SK-N-DZ (cell line): ENCODE measurements around the gene MYO7B.

Source experiments
- DNase-seq: peaks from one replicate; pipeline ENCODE4 v3.0.0-alpha.2; 2015; ENCODE audit warnings: low spot score

Gene MYO7B

DNA sequence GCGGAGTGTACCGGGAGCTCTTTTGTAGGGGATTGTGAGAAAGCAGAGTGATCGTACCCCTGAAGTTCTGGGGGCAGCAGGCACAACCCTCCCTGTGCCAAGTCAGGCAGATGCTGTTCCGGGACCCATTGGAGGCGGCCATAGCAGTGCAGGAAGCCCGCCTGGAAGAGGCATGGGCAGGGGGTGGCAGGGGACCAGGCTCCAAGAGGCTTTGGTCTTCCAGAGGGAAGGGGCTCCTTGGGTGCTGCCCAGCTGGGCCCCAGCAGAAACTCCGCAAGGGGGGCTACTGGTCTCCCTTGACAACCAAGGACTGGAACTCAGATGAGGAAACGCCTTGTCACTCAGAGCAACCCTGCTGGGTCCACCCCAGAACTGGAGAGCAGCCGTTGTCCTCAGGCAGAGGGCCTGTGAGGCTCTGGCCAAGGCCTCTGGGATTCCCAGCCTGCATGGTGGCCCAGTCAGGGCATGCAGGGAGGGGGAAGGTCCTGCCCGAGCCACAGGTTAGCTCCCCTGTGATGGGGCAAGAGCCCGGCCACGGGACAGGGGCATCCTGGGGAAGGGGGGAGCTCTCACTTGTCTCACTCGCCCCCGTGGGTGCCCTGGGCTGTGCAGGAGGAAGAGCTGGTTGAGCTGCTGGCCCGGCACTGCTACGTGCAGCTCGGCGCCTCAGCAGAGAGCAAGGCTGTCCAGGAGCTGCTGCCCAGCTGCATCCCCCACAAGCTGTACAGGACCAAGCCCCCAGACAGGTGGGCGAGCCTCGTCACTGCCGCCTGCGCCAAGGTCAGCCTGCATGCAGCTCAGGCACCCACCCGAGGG, 89.5 kb downstream of the MYO7B start:
- no peak for DNase-seq

DNA sequence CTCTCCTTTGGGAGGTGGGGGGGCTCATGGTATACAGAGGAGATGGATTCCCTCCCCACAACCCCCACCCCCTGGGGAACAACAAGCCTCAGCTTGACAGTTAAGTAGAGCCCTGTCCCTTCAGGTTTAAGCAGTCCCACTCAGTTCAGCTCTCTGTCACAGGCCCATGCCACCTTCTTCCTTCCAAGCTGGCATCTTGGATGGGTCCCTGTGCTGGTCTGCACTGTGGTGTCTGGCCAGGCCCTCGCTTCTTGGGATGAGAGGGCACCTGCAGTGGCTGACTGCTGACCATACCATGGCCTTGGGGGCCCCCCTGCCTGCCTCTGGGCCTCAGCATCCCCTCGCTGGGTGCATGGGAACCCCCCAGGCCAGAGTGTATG, 90.1 kb downstream of the MYO7B start:
- no peak for DNase-seq

DNA sequence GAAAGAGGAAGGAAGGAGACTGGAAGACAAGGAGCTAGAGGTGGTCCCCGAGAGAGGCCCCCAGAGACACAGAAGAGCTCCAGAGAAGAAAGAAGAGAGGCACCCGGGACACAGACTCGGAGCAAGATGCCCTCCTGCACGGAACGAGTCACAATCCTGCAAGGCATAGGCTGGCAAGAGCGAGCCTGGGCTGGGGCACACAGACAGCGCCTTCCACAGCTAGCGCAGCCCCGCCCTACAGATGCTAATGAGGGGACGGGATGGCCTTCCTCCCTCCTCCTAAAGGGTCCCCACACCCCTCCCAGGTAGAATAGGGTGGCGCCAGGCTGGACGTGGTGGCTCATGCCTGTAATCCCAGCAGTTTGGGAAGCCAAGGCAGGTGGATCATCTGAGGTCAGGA, 90.7 kb downstream of the MYO7B start:
- DNase-seq = no peak

DNA sequence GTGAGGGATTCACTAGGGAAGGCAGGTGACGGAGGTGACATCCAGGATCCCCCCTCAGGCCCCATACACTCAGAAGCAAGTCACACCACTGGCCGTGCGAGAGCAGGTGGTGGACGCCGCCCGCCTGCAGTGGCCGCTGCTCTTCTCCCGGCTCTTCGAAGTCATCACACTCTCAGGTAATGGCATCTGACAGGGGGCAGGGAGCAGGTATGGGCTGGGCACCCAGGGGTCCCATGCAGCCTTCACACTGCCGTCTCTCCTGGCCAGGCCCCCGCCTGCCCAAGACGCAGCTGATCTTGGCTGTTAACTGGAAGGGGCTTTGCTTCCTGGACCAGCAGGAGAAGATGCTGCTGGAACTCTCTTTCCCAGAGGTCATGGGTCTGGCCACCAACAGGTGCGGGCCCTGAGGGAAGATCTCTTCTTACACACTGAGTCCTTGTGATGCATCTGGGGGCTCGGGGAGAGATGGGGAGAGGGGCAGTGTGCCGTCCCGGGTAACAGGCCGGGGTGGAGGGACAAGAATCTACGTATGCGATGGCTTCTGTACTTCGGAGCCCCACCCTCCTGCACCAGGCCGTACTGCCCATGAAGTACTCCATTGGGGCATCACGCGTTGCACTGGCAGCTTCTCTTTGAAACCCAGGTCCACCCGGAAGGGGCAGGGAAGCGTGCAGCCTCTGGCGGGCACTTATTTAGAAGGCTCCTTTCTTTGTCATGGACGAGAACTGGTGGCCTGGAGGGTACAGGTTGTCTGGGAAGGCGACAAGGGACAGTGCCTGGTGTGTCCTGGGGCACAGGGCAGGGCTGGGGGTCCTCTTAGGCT, 91.6 kb downstream of the MYO7B start:
- no peak for DNase-seq

DNA sequence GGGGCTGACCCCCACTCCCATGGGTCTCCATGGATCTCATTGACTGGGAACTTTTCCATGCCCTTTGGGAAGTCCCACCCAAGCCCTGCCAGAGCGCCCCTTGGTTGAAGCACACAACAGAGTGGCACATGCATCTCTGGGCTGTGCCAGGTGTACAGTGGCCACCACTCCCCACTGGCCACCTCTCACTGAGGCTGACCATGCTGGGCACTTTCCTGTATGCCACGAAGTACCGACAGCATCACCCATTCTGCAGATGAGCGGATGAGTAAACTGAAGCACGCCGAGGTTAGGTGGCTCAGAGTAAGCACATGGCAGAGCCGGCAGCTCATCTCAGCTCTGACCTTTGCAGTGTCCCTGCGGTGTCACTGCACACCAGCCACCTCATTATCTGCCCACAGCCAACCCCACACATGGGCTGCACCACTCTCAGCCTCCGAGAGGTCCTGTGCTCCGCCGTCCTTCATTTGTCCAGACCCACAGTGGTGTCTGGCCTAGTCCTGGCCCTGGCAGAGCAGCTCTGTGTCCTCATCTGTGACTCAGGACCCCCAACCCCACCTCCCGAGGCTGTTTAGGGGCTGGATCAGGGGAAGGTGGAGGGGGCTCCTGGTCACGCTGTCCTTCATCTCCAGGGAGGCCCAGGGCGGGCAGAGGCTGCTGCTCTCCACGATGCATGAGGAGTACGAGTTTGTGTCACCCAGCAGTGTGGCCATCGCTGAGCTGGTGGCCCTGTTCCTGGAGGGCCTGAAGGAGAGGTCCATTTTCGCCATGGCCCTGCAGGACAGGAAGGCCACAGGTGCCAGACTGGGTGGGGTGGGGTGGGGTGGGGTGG, 92.5 kb downstream of the MYO7B start:
- no peak for DNase-seq

DNA sequence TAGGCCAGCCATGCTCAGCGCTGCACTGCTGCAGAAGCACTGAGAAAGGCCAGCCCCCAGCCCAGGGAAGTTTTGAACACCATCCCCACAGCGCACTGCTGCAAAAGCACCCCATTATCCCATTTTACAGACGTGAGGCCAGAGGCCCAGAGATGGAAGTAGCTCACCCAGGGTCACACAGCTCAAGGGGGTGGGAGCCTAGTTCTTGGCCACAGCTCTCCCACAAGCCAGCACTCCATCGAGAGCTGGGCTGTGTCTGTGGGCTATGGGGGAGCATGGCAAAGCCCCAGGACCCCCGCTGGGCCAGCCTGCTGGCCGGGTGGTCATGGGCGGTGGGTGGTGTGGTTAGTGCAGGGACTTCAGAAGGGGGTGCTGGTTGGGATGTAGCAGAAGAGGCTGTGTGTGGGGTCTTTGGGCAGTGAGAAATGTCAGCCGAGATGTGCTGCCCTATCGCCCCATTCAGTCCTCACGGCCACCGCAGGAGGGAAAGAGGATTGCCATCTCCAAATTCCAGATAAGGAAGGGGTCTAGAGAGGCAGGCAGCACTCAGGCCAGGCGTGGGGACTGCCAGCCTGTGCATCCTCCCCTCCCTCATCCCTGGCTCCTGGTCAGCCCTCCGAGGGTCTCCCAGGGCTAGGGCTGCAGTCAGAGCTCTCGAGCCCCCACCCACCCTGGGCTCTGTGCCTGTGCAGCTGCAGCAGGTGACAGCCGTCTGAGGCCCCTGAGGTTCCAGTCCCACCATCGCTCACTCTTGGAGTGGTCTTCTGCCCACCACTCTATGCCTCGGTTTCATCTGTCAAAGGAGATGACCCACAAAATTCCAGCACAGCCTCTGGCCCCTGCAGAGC, 93.5 kb downstream of the MYO7B start:
- DNase-seq = no peak

DNA sequence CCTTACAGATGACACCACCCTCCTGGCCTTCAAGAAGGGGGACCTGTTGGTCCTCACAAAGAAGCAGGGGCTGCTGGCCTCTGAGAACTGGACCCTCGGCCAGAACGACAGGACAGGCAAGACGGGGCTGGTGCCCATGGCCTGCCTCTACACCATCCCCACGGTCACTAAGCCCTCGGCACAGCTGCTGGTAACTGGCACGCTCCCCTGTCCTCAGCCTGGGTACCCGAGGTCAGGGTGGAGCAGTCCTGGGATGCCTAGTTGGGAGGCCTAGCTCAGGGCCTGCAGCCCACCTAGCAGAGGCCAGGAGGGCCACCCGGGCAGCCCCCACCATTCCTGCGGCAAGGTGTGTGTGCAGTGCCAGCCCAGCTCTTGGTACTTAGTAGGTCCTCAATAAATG, 94.2 kb downstream of the MYO7B start:
- DNase-seq = no peak

DNA sequence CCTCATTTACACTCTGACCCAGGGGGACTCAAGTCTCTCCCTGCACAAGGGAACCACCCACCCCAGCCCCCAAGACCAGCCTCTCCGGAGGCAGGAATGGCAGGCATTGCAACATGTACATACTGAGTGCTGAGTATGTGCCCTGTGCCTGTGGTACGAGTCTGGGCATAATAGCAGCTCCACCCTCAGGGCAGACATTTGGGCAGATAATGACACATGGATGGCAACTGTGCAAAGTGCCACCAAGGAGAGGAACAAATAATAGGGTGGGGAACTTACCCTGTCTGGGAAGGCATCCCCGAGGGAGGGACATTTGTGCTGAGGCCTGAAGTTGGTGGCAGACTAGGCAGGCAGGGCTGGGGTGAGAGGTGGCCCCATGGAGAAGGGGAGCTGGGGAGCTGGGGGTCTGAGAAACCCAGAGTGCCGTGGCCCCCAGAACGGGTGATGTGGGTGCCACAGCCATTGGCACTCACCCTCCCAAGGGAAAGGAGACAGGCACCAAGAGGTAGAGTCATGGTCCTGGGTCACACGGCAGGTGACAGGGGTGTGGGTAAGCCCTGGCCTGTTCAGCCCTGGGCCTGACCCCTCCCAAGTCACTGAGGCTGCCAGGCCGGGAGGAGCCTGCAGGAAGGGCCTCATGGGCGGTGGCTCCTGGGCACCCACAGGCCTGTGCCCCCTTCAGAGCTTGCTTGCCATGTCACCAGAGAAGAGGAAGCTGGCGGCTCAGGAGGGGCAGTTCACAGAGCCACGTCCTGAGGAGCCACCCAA, 94.8 kb downstream of the MYO7B start:
- DNase-seq = no peak

DNA sequence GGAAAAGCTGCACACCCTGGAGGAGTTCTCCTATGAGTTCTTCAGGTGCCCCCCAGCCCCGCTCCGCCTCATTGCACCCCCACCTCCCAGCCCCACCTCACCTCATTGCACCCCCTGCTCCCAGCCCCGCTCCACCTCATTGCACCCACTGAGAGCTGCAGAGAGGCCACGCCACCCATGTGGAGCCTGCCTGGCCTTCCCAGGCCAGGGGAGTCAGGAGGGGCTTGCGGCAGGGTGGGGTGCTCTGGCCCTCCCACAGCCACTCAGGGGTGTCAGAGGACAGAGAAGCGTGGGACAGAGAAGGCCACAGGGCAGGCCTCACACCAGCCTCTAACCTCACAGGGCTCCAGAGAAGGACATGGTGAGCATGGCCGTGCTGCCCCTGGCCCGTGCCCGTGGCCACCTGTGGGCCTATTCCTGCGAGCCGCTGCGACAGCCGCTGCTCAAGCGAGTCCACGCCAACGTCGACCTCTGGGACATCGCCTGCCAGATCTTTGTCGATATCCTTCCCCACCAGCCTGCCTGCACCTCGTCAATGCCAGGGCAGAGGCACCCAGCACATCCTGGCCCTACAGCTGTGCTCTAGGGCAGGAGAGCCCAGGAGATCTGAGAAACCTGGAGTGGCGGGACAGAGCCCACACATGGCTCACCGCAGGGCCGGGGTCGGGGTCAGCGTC, 95.5 kb downstream of the MYO7B start:
- DNase-seq = no peak

DNA sequence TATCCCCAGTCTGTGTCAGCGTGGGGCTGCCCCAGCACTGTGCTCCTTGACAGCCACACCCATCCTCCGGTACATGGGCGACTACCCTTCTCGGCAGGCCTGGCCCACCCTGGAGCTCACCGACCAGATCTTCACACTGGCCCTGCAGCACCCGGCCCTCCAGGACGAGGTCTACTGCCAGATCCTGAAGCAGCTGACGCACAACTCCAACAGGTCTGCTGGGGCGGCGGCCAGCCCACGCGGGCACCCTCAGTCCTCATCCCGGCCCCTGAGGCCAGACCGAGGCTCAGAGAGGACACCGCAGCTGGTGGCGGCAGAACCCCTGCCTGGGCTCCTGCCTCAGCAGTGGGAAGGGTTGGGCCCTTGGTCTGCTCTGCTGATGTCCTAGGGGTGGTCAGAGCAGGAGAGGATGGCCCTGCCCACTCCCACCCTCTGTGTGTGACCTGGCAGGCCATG, 96.1 kb downstream of the MYO7B start:
- DNase-seq = no peak

DNA sequence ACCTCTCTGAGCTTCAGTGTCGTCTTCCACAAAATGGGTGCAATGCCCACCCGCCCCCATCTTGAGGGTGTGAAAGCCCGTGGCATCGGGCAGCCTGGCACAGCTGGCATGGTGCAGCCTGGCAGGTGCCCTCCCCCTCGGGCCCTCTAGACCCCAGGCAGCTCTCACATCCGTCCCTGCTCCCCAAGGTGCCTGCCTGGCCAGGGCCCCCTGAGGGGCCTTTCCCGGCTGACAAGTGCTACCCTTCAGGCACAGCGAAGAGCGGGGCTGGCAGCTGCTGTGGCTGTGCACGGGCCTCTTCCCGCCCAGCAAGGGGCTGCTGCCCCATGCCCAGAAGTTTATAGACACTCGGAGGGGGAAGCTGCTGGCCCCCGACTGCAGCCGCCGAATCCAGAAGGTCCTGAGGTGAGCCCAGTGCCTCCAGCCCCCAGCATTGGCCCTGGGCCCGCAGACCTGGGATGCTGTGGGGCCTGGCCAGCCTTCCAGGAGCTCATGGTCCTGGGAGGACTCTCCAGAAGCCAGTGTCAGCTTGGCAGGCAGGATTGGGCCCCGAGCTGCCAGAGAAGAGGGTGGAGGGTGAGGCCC, 96.6 kb downstream of the MYO7B start:
- DNase-seq = no peak

DNA sequence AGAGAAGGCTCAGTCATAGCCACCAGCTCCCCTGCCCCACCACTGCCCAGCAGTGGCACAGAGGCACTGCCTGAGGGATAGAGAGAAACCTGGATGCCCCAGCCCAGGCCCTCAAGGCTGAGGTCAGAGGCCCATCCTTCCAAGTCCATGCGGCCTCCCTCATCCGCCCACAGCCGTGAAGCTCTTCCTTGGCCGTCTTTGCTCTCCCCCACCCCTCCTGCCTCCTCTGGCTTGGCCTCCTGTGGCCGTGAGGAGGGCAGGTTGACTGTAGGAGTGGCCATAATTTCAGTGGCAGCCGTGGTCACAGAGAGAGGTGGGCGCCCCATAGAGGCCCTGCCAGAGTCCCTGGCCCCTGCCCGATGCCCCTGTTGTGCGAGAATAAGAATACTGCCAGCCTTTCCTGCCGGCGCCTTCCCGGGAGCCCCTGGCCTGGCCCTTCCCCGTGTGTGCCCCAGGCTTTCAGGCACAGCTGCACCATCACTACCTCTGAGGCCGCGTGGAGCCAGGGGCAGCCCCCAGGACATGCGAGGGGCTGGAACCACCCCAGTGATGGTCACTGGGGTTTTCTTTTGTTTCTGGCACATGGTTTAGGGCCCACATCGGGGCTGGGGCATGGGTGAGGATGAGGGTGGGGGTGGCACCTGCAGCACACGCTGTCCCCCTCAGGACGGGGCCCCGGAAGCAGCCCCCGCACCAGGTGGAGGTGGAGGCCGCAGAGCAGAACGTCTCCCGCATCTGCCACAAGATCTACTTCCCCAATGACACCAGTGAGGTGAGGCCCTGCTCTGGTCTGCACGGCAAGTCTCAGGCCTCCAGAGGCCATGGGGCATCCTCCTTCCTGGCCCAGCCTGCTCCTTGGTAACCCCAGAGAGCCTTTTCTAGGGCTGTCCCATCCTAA, 97.4 kb downstream of the MYO7B start:
- no peak for DNase-seq

DNA sequence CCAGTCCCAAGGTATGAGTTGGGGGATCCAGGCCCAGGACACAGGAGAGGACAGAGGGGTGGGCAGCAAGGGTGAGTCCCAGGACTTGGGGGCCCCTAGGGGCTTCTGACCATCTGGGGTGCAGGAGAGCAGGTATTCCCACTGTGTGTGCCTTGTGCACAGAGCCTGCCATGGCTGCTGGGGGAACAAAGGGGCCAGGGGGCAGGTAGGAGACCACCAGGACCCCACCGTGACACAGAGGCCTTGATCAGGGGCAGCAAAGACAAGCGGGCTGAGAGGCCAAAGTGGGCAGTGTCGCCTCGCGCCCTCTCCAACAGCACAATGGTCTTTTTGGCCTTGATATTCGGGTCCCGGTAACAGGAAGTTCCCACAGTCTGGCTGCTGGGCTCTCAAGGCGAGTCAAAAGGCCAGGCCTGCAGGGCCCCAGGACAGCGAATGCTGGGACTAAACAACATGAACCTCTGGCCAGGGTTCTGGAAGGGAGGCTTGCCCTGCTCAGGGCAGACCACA, 98.1 kb downstream of the MYO7B start:
- DNase-seq = no peak

DNA sequence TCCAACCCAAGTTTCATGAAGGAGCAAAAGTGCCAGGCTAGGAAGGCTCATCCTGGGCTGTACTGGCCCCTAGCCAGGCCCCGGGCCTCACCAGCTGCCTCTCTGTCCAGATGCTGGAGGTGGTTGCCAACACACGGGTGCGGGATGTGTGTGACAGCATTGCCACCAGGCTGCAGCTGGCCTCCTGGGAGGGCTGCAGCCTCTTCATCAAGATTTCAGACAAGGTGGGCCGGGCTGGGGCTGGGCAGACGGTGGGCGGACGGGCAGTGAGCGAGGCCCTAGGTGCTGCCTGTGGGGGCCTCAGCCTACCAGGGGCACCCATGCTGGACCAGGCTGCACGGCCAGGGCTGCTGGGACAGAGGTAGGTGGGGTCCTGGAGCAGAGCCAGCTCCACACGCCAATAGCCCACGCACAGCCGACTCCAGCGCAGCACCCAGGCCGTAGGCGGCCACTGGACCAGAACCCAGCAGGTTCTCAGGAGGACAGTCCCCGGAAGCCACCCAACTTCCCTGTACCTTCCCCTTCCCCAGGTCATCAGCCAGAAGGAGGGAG, 98.7 kb downstream of the MYO7B start:
- DNase-seq = no peak

DNA sequence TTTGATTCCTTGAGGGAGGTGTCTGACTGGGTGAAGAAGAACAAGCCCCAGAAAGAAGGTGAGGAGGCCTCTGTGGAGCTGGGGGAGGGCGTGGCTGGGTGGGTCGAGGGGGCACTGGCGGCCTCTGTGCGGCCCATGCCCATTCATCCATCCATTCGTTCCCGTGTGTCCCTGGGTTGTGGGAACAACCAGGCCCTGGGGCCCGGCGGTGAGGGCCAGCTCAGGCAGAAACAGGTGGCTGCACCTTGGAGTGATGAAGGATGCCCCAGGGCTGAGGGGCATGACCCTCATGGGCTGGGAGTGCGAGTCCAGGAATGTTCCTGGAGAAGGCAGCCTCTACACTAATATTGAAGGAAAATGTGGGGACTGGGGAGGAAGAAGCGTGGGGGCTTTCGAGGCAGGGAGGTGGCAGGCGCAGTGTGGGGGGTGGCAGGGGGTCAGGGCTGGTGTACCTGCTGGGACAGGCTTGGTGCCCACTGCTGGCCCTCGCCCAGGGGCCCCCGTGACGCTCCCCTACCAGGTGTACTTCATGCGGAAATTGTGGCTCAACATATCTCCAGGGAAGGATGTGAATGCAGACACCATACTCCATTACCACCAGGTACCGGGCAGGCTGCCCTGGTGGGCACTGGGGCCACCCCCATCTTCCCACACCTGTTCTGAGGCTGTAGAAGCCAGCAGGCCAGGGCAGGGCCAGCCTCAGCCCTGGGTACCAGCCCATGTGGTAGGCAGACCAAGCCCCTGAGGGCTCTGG, 99.3 kb downstream of the MYO7B start:
- no peak for DNase-seq

DNA sequence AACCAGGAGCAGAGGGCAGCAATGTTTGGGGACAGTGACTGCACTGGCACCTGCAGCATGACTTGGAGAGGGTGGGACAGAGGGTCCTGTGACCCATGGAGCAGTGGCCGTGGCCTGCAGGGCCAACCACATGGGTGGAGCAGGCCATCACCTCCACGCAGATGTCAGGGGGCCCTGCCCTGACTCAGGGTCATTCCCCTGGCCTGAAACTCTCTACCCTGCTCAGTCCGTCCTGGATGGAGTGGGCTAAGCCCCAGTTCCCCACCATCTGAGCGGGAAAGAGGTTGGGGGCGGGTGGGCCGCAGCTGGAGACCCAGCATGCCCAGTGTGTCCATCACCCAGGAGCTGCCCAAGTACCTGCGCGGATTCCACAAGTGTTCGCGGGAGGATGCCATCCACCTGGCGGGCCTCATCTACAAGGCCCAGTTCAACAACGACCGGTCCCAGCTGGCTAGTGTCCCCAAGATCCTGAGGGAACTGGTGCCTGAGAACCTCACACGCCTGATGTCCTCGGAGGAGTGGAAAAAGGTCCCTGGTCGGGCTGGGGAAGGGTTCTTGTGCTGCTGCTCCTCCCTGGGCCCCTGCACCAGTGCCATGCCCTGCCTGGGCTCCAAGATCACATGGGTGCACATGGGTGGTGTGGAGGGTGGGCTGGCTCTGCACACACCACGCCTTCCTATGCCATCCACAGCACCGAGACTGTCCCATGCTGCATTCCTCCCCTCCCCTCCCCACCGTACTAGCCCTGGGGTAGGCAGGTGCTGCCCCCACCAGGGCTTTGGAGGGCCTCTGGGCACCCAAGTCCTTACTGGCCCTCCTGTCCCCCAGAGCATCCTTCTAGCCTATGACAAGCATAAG, 100.1 kb downstream of the MYO7B start:
- DNase-seq = no peak
